Mammary epithelial cell (primary cell): Measurements from ENCODE around the gene TMEM245.

Source experiments
- EZH2 ChIP-seq: IDR thresholded peaks from 2 replicates; pipeline ENCODE4 v1.6.1; 2012; ENCODE audit warnings: low read length, inconsistent platforms, borderline replicate concordance
- TF ChIP-seq, protein P1 (sequence below), 2 donors: IDR thresholded peaks in 1 of 2; conservative IDR thresholded peaks in 1 of 2; 2 replicates each; pipeline ENCODE4 v1.5.1; 2011 to 2012; ENCODE audit warnings: inconsistent platforms in 2 of 2, low read length in 2 of 2, mild to moderate bottlenecking in 2 of 2, control low read depth in 1 of 2, low read depth in 1 of 2; ENCODE audit not compliant: insufficient read depth in 1 of 2; ENCODE audit errors: extremely low read depth in 1 of 2

DNA sequence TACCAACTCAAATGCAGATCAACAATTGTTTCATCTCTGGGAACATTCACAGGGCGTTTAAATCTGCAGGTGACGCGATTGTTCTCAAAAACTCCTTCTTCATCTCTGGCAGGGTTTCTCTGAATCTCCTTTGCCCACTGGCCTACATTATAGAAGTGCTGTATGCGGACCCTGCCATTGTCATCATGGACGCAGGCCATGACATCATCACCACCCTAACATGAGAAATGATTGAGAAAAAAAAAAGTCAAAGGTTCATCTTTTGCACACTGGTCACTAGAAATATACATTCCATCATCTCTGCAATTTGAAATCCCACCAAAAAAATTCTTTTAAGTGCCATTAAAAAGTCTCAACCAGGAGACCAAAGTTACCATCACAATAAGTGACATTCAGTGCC lies 21.6 kb upstream of the TMEM245 start:
- TF ChIP-seq, protein P1, sequence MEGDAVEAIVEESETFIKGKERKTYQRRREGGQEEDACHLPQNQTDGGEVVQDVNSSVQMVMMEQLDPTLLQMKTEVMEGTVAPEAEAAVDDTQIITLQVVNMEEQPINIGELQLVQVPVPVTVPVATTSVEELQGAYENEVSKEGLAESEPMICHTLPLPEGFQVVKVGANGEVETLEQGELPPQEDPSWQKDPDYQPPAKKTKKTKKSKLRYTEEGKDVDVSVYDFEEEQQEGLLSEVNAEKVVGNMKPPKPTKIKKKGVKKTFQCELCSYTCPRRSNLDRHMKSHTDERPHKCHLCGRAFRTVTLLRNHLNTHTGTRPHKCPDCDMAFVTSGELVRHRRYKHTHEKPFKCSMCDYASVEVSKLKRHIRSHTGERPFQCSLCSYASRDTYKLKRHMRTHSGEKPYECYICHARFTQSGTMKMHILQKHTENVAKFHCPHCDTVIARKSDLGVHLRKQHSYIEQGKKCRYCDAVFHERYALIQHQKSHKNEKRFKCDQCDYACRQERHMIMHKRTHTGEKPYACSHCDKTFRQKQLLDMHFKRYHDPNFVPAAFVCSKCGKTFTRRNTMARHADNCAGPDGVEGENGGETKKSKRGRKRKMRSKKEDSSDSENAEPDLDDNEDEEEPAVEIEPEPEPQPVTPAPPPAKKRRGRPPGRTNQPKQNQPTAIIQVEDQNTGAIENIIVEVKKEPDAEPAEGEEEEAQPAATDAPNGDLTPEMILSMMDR (conservative IDR thresholded peaks at IDR 0.05 in 1 of 2, IDR thresholded peaks at IDR 0.05 in 1 of 2; ENCODE audit: extremely low read depth in 1 of 2, insufficient read depth in 1 of 2, low read depth in 1 of 2, low read length in 2 of 2): no peak
- no peak for TF ChIP-seq EZH2
